Progenitor cell of endocrine pancreas (in vitro differentiated cells): ENCODE results near the gene KCP. TPM values are rescaled to one million over a fixed set of nuclear protein-coding genes. Genes with fewer than 3 reads are reported as not detected.
A peak's percentile ranks its signal among the peaks of the same experiment; 100 is the strongest.

ENCODE experiments used
- DNase-seq: peaks from one replicate; pipeline ENCODE4 v3.0.0; 2021; ENCODE audit warnings: low spot score; ENCODE audit not compliant: unreplicated experiment
- H3K27ac Mint-ChIP-seq: 2 replicates; pipeline ENCODE4 v1.8.0; 2021; ENCODE audit warnings: mild to moderate bottlenecking, moderate library complexity, mixed read lengths
- H3K27me3 Mint-ChIP-seq: 2 replicates; pipeline ENCODE4 v1.8.0; 2021; ENCODE audit warnings: mixed read lengths
- H3K36me3 Mint-ChIP-seq: 2 replicates; pipeline ENCODE4 v1.8.0; 2022; ENCODE audit warnings: mixed read lengths; ENCODE audit not compliant: insufficient read depth
- H3K4me1 Mint-ChIP-seq: 2 replicates; pipeline ENCODE4 v1.8.0; 2021; ENCODE audit warnings: low read depth, mixed read lengths
- H3K4me3 Mint-ChIP-seq: 2 replicates; pipeline ENCODE4 v1.8.0; 2021; ENCODE audit warnings: low read depth, mild to moderate bottlenecking, moderate library complexity, mixed read lengths
- H3K9me3 Mint-ChIP-seq: 2 replicates; pipeline ENCODE4 v1.8.0; 2021; ENCODE audit warnings: low read depth, mixed read lengths
- total RNA-seq: library from RNA; stranded (reverse); gene quantifications from 2 replicates; pipeline ENCODE4 v1.2.1, GENCODE V29; 2021
- TF ChIP-seq, protein P1 (sequence below): fragments of 200-600 bp; sonication (generic); IDR thresholded peaks from one replicate; pipeline ENCODE4 v1.5.0; 2021; ENCODE audit warnings: antibody characterized with exemption, mild to moderate bottlenecking; ENCODE audit not compliant: unreplicated experiment

The KCP gene
- total RNA-seq, 1 donor from 2014 or later = 8.5 TPM

DNA sequence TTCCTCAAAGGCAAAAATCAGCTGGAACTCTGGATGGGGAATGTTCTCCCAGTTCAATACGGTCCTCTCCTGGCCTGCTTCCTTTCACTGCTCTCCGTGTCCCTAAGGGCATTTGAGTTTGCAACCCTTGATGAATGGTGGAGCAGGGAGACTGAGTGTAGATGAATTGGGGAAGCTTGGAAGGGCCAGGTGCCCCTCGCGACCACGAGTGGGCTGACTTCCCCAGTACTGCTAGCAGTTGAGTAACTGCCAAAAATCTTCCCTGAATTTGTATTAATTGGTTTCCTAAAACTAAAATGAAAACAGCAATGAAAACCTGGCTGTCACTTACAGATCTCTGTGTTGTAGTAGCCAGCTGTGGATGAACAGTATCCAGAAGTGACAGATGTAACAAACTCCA is 40.8 kb upstream of the KCP start:
- Mint-ChIP-seq H3K9me3 (no peaks in the 10 kb centered on the region), H3K36me3 (peaks cover 7% of the 10 kb centered on the region), H3K27me3 (no peaks in the 10 kb centered on the region), H3K27ac (no peak overlapping the region), H3K4me1 (peaks cover 15% of the 10 kb centered on the region), H3K4me3 (no peak overlapping the region)
- TF ChIP-seq, protein P1, sequence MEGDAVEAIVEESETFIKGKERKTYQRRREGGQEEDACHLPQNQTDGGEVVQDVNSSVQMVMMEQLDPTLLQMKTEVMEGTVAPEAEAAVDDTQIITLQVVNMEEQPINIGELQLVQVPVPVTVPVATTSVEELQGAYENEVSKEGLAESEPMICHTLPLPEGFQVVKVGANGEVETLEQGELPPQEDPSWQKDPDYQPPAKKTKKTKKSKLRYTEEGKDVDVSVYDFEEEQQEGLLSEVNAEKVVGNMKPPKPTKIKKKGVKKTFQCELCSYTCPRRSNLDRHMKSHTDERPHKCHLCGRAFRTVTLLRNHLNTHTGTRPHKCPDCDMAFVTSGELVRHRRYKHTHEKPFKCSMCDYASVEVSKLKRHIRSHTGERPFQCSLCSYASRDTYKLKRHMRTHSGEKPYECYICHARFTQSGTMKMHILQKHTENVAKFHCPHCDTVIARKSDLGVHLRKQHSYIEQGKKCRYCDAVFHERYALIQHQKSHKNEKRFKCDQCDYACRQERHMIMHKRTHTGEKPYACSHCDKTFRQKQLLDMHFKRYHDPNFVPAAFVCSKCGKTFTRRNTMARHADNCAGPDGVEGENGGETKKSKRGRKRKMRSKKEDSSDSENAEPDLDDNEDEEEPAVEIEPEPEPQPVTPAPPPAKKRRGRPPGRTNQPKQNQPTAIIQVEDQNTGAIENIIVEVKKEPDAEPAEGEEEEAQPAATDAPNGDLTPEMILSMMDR = no peak
- DNase-seq = no peak

DNA sequence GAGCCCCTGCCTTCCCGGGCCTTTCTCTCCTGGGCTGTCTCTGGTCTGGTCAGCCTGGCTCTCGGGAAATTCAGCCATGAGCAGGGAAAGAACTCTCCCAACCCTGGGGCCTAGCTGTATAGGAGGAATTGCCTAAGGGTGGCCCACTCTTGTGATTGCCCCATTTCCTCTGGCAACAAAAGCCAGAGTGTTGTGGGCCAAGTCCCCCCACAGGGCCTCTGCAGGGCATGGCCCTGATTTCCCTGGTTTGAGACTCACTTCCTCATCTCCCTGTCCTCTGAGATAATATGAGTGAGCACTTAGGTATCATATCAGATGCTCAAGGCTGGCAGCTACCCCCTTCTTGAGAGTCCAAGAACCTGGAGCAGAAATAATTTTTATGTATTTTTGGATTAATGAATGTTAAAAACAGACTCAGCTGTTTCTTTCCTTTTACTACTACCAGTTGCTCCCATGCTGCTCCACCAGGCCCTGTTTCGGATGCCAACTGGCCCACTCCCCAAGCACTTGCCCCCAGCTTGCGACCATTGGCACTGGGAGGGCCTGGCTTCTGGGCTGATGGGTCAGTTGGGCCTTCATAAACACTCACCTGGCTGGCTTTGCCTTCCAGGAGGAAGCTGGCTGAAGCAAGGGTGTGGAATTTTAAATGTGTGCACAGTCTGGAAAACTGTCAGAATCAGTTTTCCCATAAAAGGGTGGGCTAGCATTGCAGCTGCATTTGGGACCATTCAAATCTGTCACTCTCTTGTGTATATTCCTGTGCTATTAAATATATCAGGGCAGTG is 38.7 kb upstream of the KCP start:
- H3K36me3 Mint-ChIP-seq = peaks cover 6% of the 10 kb centered on the region
- no peak for DNase-seq
- no peak overlapping the region for H3K27ac Mint-ChIP-seq
- H3K4me3 Mint-ChIP-seq = no peak overlapping the region
- TF ChIP-seq, protein P1 = no peak
- H3K9me3 Mint-ChIP-seq = no peaks in the 10 kb centered on the region
- H3K4me1 Mint-ChIP-seq = peaks cover 5% of the 10 kb centered on the region
- peaks cover 4% of the 10 kb centered on the region for H3K27me3 Mint-ChIP-seq

DNA sequence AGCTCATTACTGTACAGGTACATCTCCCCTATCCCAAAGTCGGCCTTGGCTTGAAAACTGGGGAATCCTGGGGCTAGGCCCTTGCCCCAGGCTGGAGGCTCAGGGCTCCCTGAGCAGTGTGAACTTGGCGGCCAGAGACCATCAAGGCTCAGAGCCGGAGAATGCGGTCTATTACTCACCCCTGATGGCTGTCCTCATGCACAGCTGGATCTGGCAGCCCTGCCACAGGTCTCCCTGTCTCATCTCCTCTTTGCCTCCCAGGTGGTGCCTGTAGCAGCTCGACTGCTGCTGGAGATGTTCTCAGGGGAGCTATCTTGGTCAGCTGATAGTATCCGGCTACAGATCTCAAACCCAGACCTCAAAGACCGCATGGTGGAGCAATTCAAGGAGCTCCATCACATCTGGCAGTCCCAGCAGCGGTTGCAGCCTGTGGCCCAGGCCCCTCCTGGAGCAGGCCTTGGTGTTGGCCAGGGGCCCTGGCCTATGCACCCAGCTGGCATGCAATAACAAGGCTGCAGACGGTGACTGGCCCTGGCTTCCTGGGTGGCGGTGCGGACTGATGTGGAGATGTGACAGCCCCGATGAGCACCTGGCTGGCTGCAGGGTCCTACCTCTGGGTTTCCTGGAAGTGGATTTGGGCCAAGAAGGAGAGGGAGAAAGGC is 37.9 kb upstream of the KCP start:
- H3K4me3 Mint-ChIP-seq = no peak overlapping the region
- no peaks in the 10 kb centered on the region for H3K9me3 Mint-ChIP-seq
- TF ChIP-seq, protein P1 = no peak
- H3K27me3 Mint-ChIP-seq = peaks cover 4% of the 10 kb centered on the region
- no peak for DNase-seq
- H3K36me3 Mint-ChIP-seq = peaks cover 6% of the 10 kb centered on the region
- H3K27ac Mint-ChIP-seq = peak overlapping the region; percentile 54
- peaks cover 5% of the 10 kb centered on the region for H3K4me1 Mint-ChIP-seq

DNA sequence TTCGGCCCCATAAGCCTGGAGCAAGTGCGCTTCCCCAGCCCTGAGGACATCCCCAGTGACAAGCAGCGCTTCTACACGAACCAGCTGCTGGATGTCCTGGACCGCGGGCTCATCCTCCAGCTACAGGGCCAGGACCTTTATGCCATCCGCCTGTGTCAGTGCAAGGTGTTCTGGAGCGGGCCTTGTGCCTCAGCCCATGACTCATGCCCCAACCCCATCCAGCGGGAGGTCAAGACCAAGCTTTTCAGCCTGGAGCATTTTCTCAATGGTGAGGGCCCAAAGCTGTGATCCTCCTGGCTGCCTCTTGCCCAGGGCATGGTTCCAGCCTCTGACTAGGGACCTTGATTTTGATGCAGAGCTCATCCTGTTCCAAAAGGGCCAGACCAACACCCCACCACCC is 37.3 kb upstream of the KCP start:
- DNase-seq = no peak
- H3K4me1 Mint-ChIP-seq = no peaks in the 10 kb centered on the region
- TF ChIP-seq, protein P1 = no peak
- no peak overlapping the region for H3K4me3 Mint-ChIP-seq
- peaks cover 3% of the 10 kb centered on the region for H3K36me3 Mint-ChIP-seq
- peaks cover 4% of the 10 kb centered on the region for H3K27me3 Mint-ChIP-seq
- no peaks in the 10 kb centered on the region for H3K9me3 Mint-ChIP-seq
- no peak overlapping the region for H3K27ac Mint-ChIP-seq

DNA sequence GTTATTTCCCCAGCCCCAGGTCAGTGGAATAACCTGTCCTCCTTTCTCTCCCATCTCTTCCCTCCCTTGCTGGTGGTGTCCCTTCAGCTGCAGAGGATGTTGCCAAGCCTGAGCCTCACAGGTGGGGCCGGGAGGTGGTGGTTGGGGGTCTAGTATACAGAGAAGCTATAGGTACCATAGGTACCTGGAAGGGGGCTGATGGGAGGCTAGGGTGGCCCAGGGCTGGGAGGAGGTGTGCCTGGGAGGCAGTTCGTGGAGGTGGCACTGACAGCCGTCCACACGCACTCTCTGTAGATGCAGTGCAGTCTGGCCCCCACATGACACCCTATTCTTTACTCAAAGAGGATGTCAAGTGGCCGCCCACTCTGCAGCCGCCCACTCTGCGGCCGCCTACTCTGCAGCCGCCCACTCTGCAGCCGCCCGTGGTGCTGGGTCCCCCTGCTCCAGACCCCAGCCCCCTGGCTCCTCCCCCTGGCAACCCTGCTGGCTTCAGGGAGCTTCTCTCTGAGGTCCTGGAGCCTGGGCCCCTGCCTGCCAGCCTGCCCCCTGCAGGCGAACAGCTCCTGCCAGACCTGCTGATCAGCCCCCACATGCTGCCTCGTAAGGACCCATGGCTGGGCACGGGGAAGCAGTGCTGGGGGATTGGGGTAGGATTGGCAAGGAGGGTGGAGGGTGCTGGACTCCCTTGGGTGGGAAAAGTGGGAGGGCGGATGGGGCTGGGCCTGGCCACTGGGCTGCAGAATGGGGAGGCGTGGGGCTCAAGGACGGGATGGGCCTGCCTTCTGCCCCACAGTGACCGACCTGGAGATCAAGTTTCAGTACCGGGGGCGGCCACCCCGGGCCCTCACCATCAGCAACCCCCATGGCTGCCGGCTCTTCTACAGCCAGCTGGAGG is 36.7 kb upstream of the KCP start:
- no peak for DNase-seq
- peaks cover 3% of the 10 kb centered on the region for H3K36me3 Mint-ChIP-seq
- peaks cover 4% of the 10 kb centered on the region for H3K27me3 Mint-ChIP-seq

More for the DNA sequence above, 36.7 kb upstream of the KCP start:
- no peak overlapping the region for H3K27ac Mint-ChIP-seq
- TF ChIP-seq, protein P1 = no peak
- no peaks in the 10 kb centered on the region for H3K4me1 Mint-ChIP-seq
- no peak overlapping the region for H3K4me3 Mint-ChIP-seq
- H3K9me3 Mint-ChIP-seq = no peaks in the 10 kb centered on the region
